GM18873 (cell line): Measurements from ENCODE around the gene SYNGR2.

Experiments used
- ATAC-seq: cut with Tn5 transposase; IDR thresholded peaks from one replicate; pipeline ENCODE4 v1.9.1; 2021; ENCODE audit warnings: mild to moderate bottlenecking, moderate library complexity, moderate number of reproducible peaks; ENCODE audit not compliant: unreplicated experiment, low FRiP score

The SYNGR2 gene

DNA sequence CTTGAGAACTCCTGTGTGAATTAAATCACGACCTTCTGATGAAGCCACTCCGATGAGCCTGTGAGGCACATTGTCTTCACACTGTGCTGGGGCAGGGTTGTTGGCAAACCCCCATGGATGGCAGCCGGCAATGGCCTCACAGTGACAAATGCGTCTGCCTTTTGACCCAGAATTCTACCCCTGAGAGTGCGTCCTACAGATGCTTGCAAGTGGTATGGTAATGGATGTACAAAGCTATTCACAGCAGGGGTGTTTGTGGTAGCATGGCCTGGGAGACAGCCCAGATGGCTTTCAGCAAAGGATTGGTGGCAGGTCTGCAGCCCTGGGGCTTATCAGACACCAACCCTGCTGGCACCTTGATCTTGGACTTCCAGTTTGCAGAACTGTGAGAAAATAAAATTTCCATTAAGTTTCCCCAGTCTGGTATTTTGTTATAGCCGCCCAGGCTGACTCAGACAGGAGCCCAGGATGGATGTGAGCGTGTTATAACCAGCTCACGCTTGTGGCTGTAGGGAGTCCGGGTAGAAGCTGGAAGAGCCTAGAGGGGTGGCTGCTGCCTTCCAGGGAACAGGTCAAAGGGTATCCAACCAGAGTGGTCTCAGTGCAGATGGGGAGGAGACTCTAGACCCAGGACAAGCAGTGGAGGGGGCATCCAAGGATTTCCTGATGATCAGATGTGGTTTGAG is 28.9 kb downstream of the SYNGR2 start:
- ATAC-seq, result no peak

DNA sequence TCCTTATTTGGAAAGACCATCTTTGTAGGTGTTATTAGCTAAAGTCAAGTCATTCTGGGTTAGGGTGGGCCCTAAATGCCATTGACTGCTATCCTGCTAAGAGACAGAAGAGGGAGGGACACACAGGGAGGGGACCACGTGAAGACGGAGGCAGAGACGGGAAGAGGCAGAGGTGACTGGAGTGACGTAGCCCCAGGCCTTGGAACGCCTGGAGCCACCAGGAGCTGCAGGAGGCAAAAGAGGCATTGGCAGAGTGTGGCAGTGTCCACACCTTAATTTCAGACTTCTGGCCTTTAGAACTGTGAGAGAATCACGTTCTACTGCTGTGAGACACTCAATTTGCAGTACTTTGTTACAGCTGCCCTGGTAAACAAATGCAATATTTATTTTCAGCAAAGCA is 32.1 kb downstream of the SYNGR2 start:
- ATAC-seq, result no peak

- ATAC-seq, result no peak
Observed at GRCh38 chr17:78202666-78203065, 34.3 kb downstream of the SYNGR2 start.

DNA sequence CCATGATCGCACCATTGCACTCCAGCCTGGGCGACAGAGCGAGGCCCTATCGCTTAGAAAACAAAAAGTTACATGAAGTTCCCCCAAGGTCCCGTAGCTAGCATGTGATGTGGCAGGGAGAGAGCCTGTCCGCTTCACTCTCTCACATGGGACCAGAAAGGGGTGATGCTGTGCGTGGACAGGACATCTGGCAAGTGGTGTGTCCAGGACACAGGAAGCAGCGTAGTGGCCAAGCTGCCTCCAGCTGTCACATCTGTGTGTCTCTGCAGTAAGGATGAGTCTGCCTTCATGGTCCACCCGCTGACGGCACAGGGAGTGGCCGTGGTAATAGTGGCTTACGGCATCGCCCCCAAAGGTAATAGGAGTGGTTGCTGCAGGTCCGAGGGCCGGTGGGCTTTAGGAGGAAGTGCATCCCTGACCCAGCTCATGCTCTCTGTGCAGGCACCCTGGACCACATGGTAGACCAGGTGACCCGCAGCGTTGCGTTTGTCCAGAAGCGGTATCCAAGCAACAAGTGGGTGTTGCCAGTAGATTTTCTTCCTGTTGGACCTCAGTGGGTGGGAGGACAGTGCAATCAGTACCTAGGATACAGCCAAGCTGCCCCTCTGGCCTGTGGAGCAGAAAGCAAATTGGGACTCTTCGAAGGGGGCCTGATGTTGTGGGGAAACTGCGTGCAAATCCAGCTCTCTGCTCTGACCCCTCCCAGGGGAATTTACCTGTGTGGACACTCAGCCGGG is 36.2 kb downstream of the SYNGR2 start:
- ATAC-seq, result no peak

- no peak for ATAC-seq
Observed at GRCh38 chr17:78205124-78205775, 36.9 kb downstream of the SYNGR2 start.

- ATAC-seq, result no peak
Observed at GRCh38 chr17:78206298-78206697, 37.9 kb downstream of the SYNGR2 start.

DNA sequence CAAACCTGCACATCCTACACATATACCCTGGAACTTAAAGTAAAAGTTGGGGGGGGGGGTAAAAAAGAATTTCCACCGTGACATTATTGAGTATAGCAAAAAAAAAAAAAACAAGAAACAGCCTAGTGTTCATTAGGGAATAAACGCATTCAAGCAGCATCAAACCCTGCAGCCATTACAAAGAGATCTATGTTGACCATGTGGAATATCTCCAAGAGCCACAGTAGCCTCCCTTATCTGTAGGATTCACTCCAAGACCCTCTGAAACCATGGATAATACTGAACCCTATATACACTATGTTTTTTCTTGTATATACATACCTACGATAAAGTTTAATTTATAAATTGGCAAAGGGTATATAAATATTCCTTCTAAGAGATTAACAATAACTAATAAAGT is 40.1 kb downstream of the SYNGR2 start:
- no peak for ATAC-seq

GRCh38 chr17:78210111-78210510 is 41.7 kb downstream of the SYNGR2 start:
- no peak for ATAC-seq

- ATAC-seq, result no peak
Observed at GRCh38 chr17:78211032-78211431, 42.7 kb downstream of the SYNGR2 start.

GRCh38 chr17:78214016-78214705 is 45.8 kb downstream of the SYNGR2 start, which contains the start of gene BIRC5:
Gene BIRC5, plus strand, starts transcription at chr17:78214253. Its CDS starts 64 bp downstream, at chr17:78214317.
- no peak for ATAC-seq

DNA sequence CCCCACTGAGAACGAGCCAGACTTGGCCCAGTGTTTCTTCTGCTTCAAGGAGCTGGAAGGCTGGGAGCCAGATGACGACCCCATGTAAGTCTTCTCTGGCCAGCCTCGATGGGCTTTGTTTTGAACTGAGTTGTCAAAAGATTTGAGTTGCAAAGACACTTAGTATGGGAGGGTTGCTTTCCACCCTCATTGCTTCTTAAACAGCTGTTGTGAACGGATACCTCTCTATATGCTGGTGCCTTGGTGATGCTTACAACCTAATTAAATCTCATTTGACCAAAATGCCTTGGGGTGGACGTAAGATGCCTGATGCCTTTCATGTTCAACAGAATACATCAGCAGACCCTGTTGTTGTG is 46.3 kb downstream of the SYNGR2 start:
- ATAC-seq, result no peak

DNA sequence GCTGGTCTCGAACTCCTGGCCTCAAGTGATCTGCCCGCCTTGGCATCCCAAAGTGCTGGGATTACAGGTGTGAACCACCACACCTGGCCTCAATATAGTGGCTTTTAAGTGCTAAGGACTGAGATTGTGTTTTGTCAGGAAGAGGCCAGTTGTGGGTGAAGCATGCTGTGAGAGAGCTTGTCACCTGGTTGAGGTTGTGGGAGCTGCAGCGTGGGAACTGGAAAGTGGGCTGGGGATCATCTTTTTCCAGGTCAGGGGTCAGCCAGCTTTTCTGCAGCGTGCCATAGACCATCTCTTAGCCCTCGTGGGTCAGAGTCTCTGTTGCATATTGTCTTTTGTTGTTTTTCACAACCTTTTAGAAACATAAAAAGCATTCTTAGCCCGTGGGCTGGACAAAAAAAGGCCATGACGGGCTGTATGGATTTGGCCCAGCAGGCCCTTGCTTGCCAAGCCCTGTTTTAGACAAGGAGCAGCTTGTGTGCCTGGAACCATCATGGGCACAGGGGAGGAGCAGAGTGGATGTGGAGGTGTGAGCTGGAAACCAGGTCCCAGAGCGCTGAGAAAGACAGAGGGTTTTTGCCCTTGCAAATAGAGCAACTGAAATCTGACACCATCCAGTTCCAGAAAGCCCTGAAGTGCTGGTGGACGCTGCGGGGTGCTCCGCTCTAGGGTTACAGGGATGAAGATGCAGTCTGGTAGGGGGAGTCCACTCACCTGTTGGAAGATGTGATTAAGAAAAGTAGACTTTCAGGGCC is 51.2 kb downstream of the SYNGR2 start:
- ATAC-seq, result no peak
